Astrocyte of the spinal cord (primary cell): Measurements from ENCODE around the gene B4GALT7.
A peak's percentile ranks its signal among the peaks of the same experiment; 100 is the strongest.

ENCODE experiments used
- DNase-seq: peaks from one replicate; pipeline ENCODE4 v3.0.0; 2011; ENCODE audit warnings: low read depth, low spot score
- H3K4me3 ChIP-seq: 2 replicates; pipeline ENCODE4 v1.5.1; 2011; ENCODE audit warnings: low read depth, mild to moderate bottlenecking, low read length, moderate library complexity
- in situ Hi-C: cut with HindIII; loops from 2 replicates; pipeline ENCODE4 v1.10.0; 2017; ENCODE audit warnings: low sequenced_read_pairs
- TF ChIP-seq, protein P1 (sequence below): IDR thresholded peaks from 2 replicates; pipeline ENCODE4 v1.5.1; 2012; ENCODE audit warnings: low read depth, mild to moderate bottlenecking, low read length, inconsistent platforms

The B4GALT7 gene

DNA sequence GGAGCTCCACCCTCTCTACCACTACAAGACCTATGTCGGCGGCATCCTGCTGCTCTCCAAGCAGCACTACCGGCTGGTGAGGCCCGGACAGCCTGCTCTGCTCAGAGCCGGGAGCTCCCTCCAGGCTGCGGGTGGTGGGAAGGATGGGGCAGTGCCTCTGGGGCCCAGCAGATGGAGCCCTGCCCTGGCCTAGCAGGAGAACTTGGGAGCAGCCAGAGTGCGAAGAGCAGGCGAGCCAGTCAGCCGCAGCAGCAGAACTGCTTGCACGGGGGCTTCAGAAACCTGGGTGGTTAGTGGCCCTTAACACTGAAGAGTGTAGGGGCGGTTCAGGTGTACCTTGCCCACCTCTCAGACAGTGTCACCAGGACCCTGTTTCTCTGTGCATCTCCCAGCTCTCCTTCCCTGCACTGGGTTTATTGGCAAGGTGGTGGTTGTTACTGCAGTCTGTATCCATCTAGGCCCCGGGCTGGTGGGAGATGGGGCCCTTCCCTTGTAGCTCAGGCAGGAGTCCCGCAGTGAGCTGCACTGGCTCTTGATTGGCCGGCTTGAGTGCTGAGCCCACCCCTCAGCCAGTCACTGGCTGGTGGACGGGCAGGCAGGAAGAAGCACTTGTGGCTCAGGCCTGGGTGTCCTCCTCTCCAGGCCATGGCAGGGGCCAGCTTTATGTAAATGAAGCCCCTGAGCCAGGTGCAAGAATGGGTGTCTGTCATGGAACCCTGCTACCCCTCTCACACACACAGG is 7.7 kb downstream of the B4GALT7 start:
- TF ChIP-seq, protein P1, sequence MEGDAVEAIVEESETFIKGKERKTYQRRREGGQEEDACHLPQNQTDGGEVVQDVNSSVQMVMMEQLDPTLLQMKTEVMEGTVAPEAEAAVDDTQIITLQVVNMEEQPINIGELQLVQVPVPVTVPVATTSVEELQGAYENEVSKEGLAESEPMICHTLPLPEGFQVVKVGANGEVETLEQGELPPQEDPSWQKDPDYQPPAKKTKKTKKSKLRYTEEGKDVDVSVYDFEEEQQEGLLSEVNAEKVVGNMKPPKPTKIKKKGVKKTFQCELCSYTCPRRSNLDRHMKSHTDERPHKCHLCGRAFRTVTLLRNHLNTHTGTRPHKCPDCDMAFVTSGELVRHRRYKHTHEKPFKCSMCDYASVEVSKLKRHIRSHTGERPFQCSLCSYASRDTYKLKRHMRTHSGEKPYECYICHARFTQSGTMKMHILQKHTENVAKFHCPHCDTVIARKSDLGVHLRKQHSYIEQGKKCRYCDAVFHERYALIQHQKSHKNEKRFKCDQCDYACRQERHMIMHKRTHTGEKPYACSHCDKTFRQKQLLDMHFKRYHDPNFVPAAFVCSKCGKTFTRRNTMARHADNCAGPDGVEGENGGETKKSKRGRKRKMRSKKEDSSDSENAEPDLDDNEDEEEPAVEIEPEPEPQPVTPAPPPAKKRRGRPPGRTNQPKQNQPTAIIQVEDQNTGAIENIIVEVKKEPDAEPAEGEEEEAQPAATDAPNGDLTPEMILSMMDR = peak; percentile 97
- no peak overlapping the region for H3K4me3 ChIP-seq
- in situ Hi-C loops = no loop called here
- DNase-seq = peak; percentile 85

DNA sequence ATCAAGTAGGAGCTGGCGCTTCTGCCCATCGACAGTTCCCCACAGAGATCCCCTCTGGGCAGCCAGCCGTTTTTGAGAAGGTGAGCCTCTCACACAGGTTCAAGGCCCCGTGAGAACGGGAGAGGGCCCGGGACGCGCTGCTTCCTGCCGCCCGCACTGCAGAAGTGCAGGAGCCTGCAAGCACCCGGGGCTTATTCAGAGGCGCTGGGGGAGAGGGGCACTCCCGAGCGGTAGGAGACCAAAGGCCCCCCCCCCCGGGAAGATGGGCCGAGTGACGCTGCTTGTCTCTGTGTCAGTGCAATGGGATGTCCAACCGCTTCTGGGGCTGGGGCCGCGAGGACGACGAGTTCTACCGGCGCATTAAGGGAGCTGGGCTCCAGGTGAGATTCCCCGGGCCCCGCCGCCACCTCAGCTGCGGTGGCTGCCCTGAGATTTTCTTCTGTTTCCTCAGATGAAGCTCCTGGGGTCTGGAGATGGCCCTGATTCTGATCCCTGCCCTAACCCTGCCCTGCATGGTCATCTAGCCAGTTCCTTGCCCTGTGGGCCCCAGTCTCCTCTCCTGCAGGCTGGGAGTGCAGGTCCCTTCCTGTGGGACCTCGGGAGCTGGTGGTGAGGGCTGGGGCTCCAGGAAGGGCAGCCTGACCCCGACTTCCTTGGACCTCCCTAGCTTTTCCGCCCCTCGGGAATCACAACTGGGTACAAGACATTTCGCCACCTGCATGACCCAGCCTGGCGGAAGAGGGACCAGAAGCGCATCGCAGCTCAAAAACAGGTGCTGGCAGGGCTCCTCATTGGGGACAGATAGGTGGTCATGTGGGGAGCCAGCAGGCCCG is 8.5 kb downstream of the B4GALT7 start:
- TF ChIP-seq, protein P1 = no peak
- DNase-seq = no peak
- no peak overlapping the region for H3K4me3 ChIP-seq
- in situ Hi-C loops = no loop called here

DNA sequence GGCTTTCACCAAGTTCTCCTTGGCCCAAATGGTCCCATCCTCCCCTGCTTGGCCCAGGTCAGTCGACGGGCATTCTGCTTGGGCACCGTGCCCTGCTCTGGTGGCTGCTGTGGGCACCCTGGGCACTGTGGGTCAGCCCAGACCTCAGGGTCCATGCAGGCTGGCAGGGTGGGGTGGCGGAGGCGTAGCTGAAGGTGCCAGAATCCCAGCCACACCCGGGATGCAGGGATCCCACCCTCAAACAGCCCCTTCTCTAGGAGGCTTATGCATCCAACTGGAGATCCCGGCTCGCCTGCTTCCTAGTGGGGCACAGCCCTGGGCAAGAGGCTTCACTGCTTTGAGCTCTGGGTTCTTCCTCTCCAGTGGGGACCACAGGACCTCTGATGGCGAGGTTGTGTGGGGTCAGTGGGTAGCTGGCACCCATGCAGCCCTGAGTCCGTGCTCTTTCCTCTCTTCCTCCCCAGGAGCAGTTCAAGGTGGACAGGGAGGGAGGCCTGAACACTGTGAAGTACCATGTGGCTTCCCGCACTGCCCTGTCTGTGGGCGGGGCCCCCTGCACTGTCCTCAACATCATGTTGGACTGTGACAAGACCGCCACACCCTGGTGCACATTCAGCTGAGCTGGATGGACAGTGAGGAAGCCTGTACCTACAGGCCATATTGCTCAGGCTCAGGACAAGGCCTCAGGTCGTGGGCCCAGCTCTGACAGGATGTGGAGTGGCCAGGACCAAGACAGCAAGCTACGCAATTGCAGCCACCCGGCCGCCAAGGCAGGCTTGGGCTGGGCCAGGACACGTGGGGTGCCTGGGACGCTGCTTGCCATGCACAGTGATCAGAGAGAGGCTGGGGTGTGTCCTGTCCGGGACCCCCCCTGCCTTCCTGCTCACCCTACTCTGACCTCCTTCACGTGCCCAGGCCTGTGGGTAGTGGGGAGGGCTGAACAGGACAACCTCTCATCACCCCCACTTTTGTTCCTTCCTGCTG is 9.4 kb downstream of the B4GALT7 start:
- no peak overlapping the region for H3K4me3 ChIP-seq
- TF ChIP-seq, protein P1 = no peak
- in situ Hi-C loops = no loop called here
- DNase-seq = no peak

DNA sequence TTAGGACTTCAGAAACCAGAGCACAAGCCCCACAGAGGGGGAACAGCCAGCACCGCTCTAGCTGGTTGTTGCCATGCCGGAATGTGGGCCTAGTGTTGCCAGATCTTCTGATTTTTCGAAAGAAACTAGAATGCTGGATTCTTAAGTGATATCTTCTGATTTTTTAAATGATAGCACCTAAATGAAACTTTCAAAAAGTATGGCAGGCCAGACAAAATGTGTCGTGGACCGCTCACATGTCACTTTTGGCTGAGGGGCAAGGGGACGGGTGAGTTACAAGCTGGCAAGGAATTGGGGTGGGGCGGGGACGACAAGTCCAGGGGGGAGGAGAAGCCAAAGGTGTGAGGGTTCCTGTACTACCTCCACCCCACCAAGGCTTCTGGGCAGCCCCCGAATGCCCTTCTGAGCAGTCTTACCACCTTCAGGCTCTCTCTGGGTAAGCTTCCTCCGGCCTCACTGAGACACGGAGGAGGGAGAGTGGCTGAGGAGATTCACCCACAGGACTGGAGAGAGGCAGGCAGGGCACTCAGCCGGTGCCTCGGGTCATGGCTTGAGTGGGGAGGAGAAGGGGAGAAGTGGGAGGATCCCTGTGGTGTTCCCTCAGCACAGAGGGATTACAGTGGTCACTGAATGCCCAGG is 10.3 kb downstream of the B4GALT7 start:
- TF ChIP-seq, protein P1 = no peak
- H3K4me3 ChIP-seq = no peak overlapping the region
- in situ Hi-C loops = no loop called here
- no peak for DNase-seq

DNA sequence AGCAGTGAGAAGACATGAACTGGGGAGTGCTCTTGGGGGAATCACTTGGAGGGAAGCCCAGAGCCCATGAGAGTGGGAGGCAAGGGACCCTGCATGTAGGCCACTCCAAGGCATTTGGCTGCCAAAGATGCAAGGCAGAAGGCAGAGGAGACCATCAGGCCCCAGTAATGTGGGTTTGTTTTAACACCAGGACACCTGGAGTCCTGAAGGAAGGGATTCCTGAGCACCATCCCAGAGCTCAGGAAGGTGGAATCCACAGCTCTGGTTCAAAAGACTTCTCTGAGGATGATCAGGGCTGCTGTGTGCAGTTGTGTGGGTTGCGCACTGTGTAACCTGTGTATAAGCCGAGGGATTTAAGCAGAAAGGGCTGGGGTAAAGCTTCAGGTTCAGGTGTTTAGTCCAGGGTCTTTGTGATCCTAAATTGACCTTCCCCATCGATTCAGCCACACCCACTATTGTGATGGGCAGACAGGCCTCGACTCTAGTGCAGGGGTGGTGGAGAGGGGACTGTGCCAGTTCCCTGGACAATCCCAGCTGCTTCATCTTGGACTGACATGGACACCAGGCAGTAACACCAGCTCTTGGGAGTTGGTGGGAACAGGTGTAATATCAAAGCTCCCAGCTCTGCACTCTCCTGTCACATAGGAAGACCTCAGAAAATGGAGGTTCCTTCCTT is 11.0 kb downstream of the B4GALT7 start:
- TF ChIP-seq, protein P1 = no peak
- H3K4me3 ChIP-seq = no peak overlapping the region
- no peak for DNase-seq
- in situ Hi-C loops = no loop called here
